ENCODE results near the gene CPTP. TPM values are rescaled to one million over a fixed set of nuclear protein-coding genes. Genes with fewer than 3 reads are reported as not detected.
A peak's percentile ranks its signal among the peaks of the same experiment; 100 is the strongest.

CPTP gene
- total and polyA plus RNA-seq, 8 donors, result 6.6 to 226 (median 22.8) TPM

DNA sequence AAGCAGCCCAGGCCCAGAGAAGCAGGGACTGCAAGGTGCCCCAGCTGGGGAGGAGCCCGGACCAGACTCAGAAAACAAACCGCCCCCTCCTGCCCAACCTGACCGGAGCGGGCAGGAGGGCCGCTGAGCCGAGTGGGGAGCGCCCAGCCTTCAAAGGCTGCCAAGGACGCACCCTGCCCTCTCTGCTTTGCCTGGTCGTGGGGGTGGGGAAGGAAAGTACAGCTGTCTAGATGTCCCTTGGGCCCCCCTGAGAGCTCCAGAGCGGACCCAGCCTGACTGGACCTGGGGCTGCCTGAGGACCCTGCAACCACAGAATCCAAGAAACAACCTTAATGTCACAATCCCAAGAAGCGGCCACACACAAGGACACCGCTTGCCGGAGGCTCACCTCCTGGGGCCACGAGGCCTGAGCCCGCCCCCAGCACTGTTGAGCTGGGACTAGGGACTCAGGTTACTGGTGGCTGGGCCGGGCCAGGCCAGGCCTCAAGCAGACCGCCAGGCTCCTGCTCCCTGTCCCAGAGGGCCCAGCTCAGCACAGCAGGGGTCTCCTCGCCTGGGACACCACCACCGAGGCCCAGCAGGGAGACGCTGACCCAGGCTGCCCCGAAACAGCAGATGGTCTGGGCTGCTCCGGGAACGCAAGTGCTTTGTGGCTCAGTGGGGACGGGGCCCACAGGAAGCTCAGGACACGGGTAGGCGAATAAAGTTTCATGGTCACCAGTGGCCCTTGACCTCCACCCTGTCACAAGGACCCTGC, 23.2 kb downstream of the CPTP start:
- WGBS, 5 donors, result 17 to 33% (median 22%) methylated on average over 9 to 26 of the region's 26 CpGs
- H3K27me3 ChIP-seq, result peaks cover 0 to 15% (median 3%) of the 10 kb centered on the region in 3 donors
- peaks cover 51 to 73% (median 71%) of the 10 kb centered on the region in 4 donors for H3K4me1 ChIP-seq
- DNase-seq, result peak; percentile 77 to 85
- intact Hi-C loops (cut with DNase I; ENCODE audit: low total_unique reads), result no loop called here
- peak overlapping the region; percentile 82 to 92 (median 86) for H3K27ac ChIP-seq
- TF ChIP-seq POLR2AphosphoS5 (IDR thresholded peaks at IDR 0.05) (peak in 1 of 3 donors; percentile 40), POLR2A (IDR thresholded peaks at IDR 0.05) (no peak)
- peaks cover 0 to 1% (median under 1%) of the 10 kb centered on the region in 4 donors for H3K36me3 ChIP-seq
- peak overlapping the region; percentile 63 to 74 (median 72) for H3K4me3 ChIP-seq
- H3K9me3 ChIP-seq, result no peaks in the 10 kb centered on the region

DNA sequence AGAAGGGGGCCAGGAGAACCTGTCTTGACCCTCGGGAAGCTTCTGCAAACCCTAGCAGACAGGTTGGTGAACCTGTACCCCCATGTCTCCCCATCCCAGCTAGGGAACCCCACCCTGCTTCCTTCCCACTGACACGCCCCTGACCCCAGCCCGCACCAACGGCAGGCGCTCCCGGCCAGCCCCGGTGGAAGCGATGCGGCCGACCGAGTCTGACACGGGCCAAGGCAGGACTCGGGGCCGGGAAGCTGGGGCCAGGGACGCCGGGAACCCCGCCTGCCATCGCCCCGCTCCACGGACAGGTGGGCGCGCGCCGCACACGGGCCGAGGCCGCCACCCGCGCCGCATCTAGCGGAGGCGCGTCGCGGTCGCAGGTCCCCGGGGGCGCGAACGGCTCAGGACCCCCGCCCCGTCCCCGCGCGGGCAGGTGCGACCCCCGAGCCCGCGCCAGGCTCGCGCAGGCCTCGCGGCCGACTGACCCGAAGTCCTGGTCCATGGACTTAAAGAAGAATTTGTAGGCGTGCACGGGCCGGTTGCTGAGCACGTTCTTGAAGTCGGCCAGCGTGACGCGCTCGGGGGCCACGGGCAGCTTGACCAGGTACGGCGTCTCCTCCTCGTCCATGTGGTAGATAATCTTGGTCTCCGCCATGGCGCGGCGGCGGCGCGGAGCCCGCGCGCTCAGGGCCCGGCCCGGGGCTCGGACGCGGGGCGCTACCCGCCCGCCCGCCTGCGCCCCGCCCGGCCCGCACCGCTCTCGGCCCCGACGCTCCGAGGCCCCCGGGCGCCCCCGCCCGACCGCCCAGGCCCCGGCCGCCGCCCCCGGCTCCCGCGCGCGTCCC, 24.0 kb downstream of the CPTP start:
- Histone ChIP-seq H3K9me3 (no peaks in the 10 kb centered on the region), H3K27me3 (peaks cover 0 to 23% (median 11%) of the 10 kb centered on the region in 3 donors), H3K36me3 (peaks cover 0 to 9% (median 4%) of the 10 kb centered on the region in 4 donors), H3K4me1 (peaks cover 59 to 73% (median 72%) of the 10 kb centered on the region in 4 donors), H3K27ac (peak overlapping the region; percentile 82 to 92 (median 86)), H3K4me3 (peak overlapping the region; percentile 63 to 74 (median 72))
- TF ChIP-seq POLR2A (IDR thresholded peaks at IDR 0.05) (no peak), POLR2AphosphoS5 (IDR thresholded peaks at IDR 0.05) (no peak), EP300 (IDR thresholded peaks at IDR 0.05) (no peak)
- TF ChIP-seq, protein P1, sequence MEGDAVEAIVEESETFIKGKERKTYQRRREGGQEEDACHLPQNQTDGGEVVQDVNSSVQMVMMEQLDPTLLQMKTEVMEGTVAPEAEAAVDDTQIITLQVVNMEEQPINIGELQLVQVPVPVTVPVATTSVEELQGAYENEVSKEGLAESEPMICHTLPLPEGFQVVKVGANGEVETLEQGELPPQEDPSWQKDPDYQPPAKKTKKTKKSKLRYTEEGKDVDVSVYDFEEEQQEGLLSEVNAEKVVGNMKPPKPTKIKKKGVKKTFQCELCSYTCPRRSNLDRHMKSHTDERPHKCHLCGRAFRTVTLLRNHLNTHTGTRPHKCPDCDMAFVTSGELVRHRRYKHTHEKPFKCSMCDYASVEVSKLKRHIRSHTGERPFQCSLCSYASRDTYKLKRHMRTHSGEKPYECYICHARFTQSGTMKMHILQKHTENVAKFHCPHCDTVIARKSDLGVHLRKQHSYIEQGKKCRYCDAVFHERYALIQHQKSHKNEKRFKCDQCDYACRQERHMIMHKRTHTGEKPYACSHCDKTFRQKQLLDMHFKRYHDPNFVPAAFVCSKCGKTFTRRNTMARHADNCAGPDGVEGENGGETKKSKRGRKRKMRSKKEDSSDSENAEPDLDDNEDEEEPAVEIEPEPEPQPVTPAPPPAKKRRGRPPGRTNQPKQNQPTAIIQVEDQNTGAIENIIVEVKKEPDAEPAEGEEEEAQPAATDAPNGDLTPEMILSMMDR (IDR thresholded peaks at IDR 0.05), result no peak
- 0 to 1% (median 1%) methylated on average over 1 to 109 of the region's 109 CpGs for WGBS, 5 donors
- peak in 1 of 2 donors; percentile 77 for DNase-seq
- intact Hi-C loops (cut with DNase I; ENCODE audit: low total_unique reads), result no loop called here

DNA sequence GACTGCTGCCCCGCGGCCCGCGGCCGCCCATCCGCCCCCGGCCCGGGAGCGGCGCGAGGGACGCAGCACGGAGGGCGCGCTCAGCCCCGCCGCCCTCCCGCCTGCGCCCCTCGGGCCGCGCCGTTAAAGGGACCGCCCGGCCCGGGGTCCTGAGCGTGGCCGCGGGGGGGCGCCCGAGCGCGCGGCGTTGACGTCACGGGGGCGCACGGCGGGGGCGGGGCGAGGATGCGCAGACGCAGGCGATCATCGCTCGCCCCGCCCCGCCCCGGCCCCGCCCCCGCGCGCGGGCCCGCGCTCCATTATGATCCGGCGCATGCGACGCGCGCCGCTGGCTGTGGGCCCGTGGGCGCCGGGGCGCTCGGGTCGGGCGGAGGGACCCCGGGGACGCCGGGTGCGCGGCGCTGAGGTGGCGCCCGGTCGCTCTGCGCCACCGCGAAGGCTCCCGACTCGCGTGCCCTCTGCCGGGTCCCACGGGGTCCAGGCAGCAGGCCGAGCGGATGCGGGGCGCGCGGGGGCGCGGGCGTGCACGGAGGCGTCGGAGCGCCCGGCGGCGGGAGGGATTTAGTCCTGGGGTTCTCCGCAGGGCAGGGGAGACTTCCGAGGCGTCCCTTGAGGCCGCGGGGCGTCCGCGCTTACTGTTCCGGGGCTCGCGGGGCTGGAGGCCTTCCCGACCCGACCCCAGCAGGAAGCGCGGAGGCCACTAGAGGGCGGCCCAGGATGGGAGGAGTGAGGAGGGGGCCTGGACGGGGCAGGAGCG, 24.8 kb downstream of the CPTP start, which contains the start of gene DVL1:
Gene DVL1 (minus strand): TSS at position 163 of the 757 bp plus-strand sequence. CDS start 353 bp downstream, outside the sequence.
- WGBS, 5 donors, result 0 to 1% (median 0%) methylated on average over 29 to 121 of the region's 122 CpGs
- Histone ChIP-seq H3K36me3 (peaks cover 0 to 17% (median 7%) of the 10 kb centered on the region in 4 donors), H3K9me3 (no peaks in the 10 kb centered on the region), H3K27me3 (peaks cover 0 to 31% (median 19%) of the 10 kb centered on the region in 3 donors), H3K4me3 (peak within 1 kb of the TSS; percentile 72 to 80 (median 75)), H3K27ac (peak within 1 kb of the TSS; percentile 85 to 93 (median 92)), H3K4me1 (peaks cover 63 to 73% (median 72%) of the 10 kb centered on the region in 4 donors)
- intact Hi-C loops (cut with DNase I; ENCODE audit: low total_unique reads), result no loop called here
- TF ChIP-seq, protein P1 (IDR thresholded peaks at IDR 0.05), result peak in 4 of 7 experiments; percentile 21 to 29 (median 27)
- no peak for TF ChIP-seq POLR2A (IDR thresholded peaks at IDR 0.05)
- peak in 2 of 3 donors; percentile 32 to 47 for TF ChIP-seq POLR2AphosphoS5 (IDR thresholded peaks at IDR 0.05)
- TF ChIP-seq EP300 (IDR thresholded peaks at IDR 0.05), result no peak
- peak; percentile 61 to 89 for DNase-seq

DNA sequence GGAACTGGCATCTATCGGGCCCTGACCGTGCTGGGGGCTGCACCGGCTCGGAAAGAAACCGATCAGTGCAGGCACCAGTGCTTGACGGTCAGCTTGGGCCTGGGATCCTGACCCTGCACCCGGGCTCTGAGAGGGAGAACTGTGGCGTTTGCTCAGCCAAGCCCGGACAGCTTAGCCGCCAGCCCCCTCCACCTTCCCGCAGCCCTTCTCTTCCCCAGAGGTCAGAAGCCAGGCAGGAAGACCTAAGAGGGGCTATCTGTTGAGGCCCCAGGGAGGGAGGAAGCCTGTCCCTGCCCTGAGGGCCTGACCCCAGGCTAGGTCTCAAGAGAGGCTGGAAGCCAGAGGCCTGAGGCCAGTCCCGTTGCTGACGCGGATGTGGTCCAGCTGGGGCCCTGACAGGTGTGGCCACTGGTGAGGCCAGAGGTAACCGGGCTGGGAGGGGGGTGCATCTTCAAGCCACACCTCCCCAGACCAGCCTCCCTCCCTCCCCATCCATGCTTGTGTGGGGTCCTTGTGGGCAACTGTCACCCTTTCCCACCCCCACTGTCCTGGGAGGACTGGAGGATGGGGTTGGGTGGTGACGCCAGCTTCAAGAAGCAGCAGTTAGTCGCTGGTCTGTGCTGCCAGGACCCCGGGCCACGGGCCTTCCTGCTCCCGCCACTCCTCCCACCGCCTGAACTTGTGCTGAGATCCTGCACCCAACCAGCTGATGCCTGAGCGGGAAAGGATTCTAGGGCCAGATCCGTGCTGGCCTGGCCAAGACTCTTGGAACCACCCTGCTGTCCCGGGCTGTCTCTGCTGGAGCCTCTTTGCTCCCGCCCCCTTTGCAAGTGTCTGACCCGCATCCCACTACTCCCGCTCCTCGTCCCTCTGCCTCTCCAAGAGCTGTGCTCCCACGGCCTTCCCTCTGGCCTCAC, 27.2 kb downstream of the CPTP start:
- Histone ChIP-seq H3K9me3 (no peaks in the 10 kb centered on the region), H3K27me3 (peaks cover 0 to 54% (median 36%) of the 10 kb centered on the region in 3 donors), H3K4me1 (peaks cover 63 to 73% (median 72%) of the 10 kb centered on the region in 4 donors), H3K4me3 (peak overlapping the region in 1 of 4 donors; percentile 22), H3K27ac (peak overlapping the region in 4 of 5 donors; percentile 50 to 72 (median 63)), H3K36me3 (peaks cover 0 to 23% (median 8%) of the 10 kb centered on the region in 4 donors)
- intact Hi-C loops (cut with DNase I; ENCODE audit: low total_unique reads), result no loop called here
- 45 to 70% (median 65%) methylated on average over 23 to 29 of the region's 29 CpGs for WGBS, 5 donors
- DNase-seq, result peak in 1 of 2 donors; percentile 72
- TF ChIP-seq EP300 (IDR thresholded peaks at IDR 0.05) (no peak), POLR2AphosphoS5 (IDR thresholded peaks at IDR 0.05) (no peak), POLR2A (IDR thresholded peaks at IDR 0.05) (no peak)
- TF ChIP-seq, protein P1 (IDR thresholded peaks at IDR 0.05), result no peak
